Mesothelial cell of epicardium (in vitro differentiated cells): ENCODE results near the gene EPN2. TPM values are rescaled to one million over a fixed set of nuclear protein-coding genes. Genes with fewer than 3 reads are reported as not detected.

Source experiments
- DNase-seq, 2 experiments: peaks; one replicate each; pipeline ENCODE4 v3.0.0; 2021; ENCODE audit warnings: low spot score in 2 of 2; ENCODE audit not compliant: unreplicated experiment in 2 of 2
- H3K27ac Mint-ChIP-seq: 2 replicates; pipeline ENCODE4 v1.8.0; 2021; ENCODE audit warnings: mixed read lengths
- H3K27me3 Mint-ChIP-seq: 2 replicates; pipeline ENCODE4 v1.8.0; 2021; ENCODE audit warnings: low read depth, mixed read lengths
- H3K36me3 Mint-ChIP-seq: 2 replicates; pipeline ENCODE4 v1.8.0; 2021; ENCODE audit warnings: mixed read lengths
- H3K4me1 Mint-ChIP-seq: 2 replicates; pipeline ENCODE4 v1.8.0; 2021; ENCODE audit warnings: mixed read lengths
- H3K4me3 Mint-ChIP-seq: 2 replicates; pipeline ENCODE4 v1.8.0; 2021; ENCODE audit warnings: mild to moderate bottlenecking, moderate library complexity, mixed read lengths
- H3K9me3 Mint-ChIP-seq: 2 replicates; pipeline ENCODE4 v1.8.0; 2021; ENCODE audit warnings: mixed read lengths
- total RNA-seq: library from RNA; stranded (reverse); gene quantifications from 3 replicates; pipeline ENCODE4 v1.2.1, GENCODE V29; 2021
- TF ChIP-seq, protein P1 (sequence below): fragments of 200-600 bp; sonication (generic); IDR thresholded peaks from one replicate; pipeline ENCODE4 v1.5.0; 2021; ENCODE audit warnings: antibody characterized with exemption; ENCODE audit not compliant: unreplicated experiment

EPN2 gene
- total RNA-seq, 1 donor from 2014 or later: 70.2 TPM

DNA sequence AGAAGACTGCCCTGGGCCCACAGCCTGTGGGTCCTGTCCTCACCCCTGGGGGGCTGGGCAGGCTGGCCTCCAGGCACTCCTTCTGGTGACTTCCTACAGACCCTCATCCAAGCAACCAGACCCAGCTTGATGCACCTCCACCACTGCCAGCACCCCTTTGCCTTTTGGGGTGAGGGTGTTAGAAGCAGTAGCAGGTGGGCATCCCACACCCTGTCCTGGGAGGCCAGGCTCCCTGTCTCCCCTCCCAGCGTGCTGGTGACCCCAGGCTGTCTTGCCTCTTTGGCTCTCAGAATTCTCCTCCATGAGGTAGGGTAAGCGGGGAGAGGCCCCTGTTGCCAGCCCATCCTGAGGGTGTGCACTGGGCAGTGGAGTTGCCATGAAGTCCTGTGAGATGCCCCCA, 92.0 kb downstream of the EPN2 start:
- Mint-ChIP-seq H3K27me3 (no peaks in the 10 kb centered on the region), H3K9me3 (peaks cover 13% of the 10 kb centered on the region), H3K27ac (no peak overlapping the region), H3K36me3 (peaks cover 26% of the 10 kb centered on the region), H3K4me3 (no peak overlapping the region), H3K4me1 (peaks cover 5% of the 10 kb centered on the region)
- DNase-seq: no peak
- TF ChIP-seq, protein P1, sequence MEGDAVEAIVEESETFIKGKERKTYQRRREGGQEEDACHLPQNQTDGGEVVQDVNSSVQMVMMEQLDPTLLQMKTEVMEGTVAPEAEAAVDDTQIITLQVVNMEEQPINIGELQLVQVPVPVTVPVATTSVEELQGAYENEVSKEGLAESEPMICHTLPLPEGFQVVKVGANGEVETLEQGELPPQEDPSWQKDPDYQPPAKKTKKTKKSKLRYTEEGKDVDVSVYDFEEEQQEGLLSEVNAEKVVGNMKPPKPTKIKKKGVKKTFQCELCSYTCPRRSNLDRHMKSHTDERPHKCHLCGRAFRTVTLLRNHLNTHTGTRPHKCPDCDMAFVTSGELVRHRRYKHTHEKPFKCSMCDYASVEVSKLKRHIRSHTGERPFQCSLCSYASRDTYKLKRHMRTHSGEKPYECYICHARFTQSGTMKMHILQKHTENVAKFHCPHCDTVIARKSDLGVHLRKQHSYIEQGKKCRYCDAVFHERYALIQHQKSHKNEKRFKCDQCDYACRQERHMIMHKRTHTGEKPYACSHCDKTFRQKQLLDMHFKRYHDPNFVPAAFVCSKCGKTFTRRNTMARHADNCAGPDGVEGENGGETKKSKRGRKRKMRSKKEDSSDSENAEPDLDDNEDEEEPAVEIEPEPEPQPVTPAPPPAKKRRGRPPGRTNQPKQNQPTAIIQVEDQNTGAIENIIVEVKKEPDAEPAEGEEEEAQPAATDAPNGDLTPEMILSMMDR: no peak

DNA sequence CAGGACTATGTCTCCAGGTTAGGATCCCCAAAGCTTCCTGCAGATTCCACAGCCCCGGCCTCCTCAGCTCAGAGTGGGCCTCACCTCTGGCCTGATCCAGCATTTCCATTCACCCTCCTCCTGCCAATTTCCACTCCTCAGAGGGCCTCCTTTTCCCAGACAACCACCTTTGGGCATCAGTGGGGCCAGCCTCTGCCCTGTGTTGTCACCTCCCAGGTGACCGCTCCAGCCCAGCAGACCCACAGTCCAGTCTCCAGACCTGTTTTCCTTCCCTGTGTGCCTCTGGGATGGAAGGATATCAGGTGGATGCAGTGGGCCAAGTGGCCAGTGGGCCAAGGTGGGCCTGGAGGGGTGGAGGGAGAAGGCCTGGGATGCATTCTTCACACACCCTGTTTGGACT, 92.7 kb downstream of the EPN2 start:
- H3K27me3 Mint-ChIP-seq: no peaks in the 10 kb centered on the region
- peaks cover 5% of the 10 kb centered on the region for H3K4me1 Mint-ChIP-seq
- peaks cover 13% of the 10 kb centered on the region for H3K9me3 Mint-ChIP-seq
- TF ChIP-seq, protein P1: no peak
- no peak overlapping the region for H3K4me3 Mint-ChIP-seq
- DNase-seq: no peak
- peaks cover 21% of the 10 kb centered on the region for H3K36me3 Mint-ChIP-seq
- H3K27ac Mint-ChIP-seq: no peak overlapping the region

DNA sequence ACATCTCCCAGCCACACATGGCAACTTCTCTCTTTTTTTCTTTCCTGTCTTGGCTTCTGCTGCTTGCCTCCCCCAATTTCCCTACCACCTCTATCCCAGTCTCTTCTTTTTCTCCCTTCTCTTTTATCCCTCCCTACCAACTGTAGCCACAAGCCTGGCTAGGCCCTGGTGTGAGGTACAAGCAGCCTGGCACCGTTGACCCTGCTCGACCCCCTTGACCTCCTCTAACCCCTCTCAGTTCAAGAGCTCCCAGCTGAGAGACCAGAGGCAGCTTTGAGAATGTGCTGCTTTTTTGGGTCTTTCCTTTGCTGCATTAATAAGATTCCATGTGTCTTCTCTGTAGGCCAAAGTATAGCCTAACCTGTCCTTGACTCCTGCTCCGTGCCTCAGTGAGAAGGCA, 93.1 kb downstream of the EPN2 start:
- H3K9me3 Mint-ChIP-seq: peaks cover 9% of the 10 kb centered on the region
- DNase-seq: no peak
- H3K4me1 Mint-ChIP-seq: peaks cover 5% of the 10 kb centered on the region
- TF ChIP-seq, protein P1: no peak
- H3K27me3 Mint-ChIP-seq: no peaks in the 10 kb centered on the region
- H3K27ac Mint-ChIP-seq: no peak overlapping the region
- peaks cover 17% of the 10 kb centered on the region for H3K36me3 Mint-ChIP-seq
- H3K4me3 Mint-ChIP-seq: no peak overlapping the region

DNA sequence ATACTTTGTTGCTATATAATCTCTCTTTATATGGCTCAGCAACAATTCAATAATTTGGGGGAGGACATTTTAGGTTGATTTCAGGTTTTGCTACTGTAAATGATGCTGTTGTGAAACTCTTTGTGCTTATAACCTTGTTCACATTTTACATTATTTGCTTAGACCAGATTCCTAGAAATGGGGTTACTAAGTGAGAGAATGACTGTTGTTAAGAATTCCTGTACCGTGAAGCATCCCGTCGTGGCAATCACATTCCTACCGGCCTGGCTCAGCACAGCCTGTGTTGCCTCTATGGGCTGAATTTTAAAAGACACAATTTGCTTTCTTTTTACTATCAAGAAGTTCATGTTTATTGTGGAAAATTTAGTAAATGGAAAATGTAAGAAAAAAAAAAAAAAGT, 94.0 kb downstream of the EPN2 start:
- H3K4me3 Mint-ChIP-seq: no peak overlapping the region
- no peaks in the 10 kb centered on the region for H3K27me3 Mint-ChIP-seq
- peaks cover 5% of the 10 kb centered on the region for H3K4me1 Mint-ChIP-seq
- H3K9me3 Mint-ChIP-seq: peaks cover under 1% of the 10 kb centered on the region
- no peak for DNase-seq
- peaks cover 14% of the 10 kb centered on the region for H3K36me3 Mint-ChIP-seq
- TF ChIP-seq, protein P1: no peak
- H3K27ac Mint-ChIP-seq: no peak overlapping the region

DNA sequence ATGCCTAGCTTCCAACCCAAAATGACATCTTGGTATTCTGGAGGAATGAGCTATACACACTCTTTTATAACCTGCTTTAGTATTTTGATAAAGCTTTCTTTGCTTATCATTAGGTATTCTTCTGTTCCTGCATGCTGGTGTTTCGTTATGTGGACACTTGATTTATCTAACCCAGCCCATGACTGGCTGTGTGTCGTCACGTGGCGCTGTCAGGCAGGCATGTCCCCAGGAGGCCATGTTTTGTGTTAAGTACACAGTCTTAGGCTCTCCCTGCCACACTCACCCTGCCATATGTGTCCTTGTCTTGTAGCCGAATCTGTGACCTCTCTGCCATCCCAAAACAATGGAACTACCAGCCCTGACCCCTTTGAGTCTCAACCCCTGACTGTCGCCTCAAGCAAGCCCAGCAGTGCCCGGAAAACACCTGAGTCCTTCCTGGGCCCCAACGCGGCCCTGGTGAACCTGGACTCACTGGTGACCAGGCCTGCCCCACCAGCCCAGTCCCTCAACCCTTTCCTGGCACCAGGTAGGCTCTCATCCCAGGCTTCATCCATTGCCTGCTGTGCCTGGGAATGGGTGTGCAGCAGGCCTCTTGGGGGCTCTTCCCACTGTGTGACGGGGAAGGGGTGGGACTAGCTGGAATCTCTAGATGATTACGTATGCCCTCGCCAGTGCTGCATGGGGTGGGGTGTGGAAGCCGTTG, 94.5 kb downstream of the EPN2 start:
- peak overlapping the region; percentile 37 for H3K27ac Mint-ChIP-seq
- no peak for DNase-seq
- no peaks in the 10 kb centered on the region for H3K9me3 Mint-ChIP-seq
- TF ChIP-seq, protein P1: no peak
- H3K36me3 Mint-ChIP-seq: peaks cover 12% of the 10 kb centered on the region
- H3K27me3 Mint-ChIP-seq: no peaks in the 10 kb centered on the region
- peaks cover 5% of the 10 kb centered on the region for H3K4me1 Mint-ChIP-seq
- no peak overlapping the region for H3K4me3 Mint-ChIP-seq
